Activated naive CD4-positive, alpha-beta T cell treated with anti-CD3 and anti-CD28 coated beads, Interleukin-2, amount 10 ng/mL, durations not matched to agents 7 days and 5 days (primary cell): ENCODE results near the gene PRKG1.
"Not testable (repeated sequence)": the region's sequence is repeated elsewhere in the genome, so short reads cannot be mapped to it uniquely, and the experiment has no call there.

Experiments
- CTCF ChIA-PET: fragments of 350-600 bp; sonication (Branson Sonifier 250); formaldehyde crosslinking; loops from one replicate; lab custom pipeline; 2021; ENCODE audit warnings: antibody characterized with exemption; lab: Charles Lee
- DNase-seq: peaks from one replicate; pipeline ENCODE4 v3.0.0-alpha.2; 2020
- H3K27ac Mint-ChIP-seq: one replicate; pipeline ENCODE4 v1.8.0; 2021; ENCODE audit warnings: mild to moderate bottlenecking, moderate library complexity, mixed read lengths
- H3K27me3 Mint-ChIP-seq: one replicate; pipeline ENCODE4 v1.8.0; 2021; ENCODE audit warnings: mild to moderate bottlenecking, mixed read lengths
- H3K36me3 Mint-ChIP-seq: one replicate; pipeline ENCODE4 v1.8.0; 2021; ENCODE audit warnings: mixed read lengths
- H3K4me1 Mint-ChIP-seq: one replicate; pipeline ENCODE4 v1.8.0; 2021; ENCODE audit warnings: mixed read lengths
- H3K4me3 Mint-ChIP-seq: one replicate; pipeline ENCODE4 v1.8.0; 2021; ENCODE audit warnings: mild to moderate bottlenecking, moderate library complexity, mixed read lengths
- H3K9me3 Mint-ChIP-seq: one replicate; pipeline ENCODE4 v1.8.0; 2021; ENCODE audit warnings: mixed read lengths

Gene PRKG1

GRCh38 chr10:51716981-51717380 is 642.7 kb downstream of the PRKG1 start:
- H3K4me1 Mint-ChIP-seq = no peaks in the 10 kb centered on the region
- CTCF ChIA-PET = no interaction called here
- no peaks in the 10 kb centered on the region for H3K9me3 Mint-ChIP-seq
- no peak for DNase-seq
- no peak overlapping the region for H3K4me3 Mint-ChIP-seq
- H3K27me3 Mint-ChIP-seq = peaks cover 4% of the 10 kb centered on the region
- no peak overlapping the region for H3K27ac Mint-ChIP-seq
- no peaks in the 10 kb centered on the region for H3K36me3 Mint-ChIP-seq

- no peaks in the 10 kb centered on the region for H3K36me3 Mint-ChIP-seq
- H3K4me3 Mint-ChIP-seq = no peak overlapping the region
- DNase-seq = no peak
- H3K27ac Mint-ChIP-seq = no peak overlapping the region
- H3K9me3 Mint-ChIP-seq = no peaks in the 10 kb centered on the region
- CTCF ChIA-PET = no interaction called here
- no peaks in the 10 kb centered on the region for H3K4me1 Mint-ChIP-seq
- H3K27me3 Mint-ChIP-seq = peaks cover 4% of the 10 kb centered on the region
Measured at GRCh38 chr10:51718804-51719291, 644.6 kb downstream of the PRKG1 start.

- DNase-seq = no peak
- no peak overlapping the region for H3K4me3 Mint-ChIP-seq
- CTCF ChIA-PET = no interaction called here
- H3K36me3 Mint-ChIP-seq = no peaks in the 10 kb centered on the region
- no peak overlapping the region for H3K27ac Mint-ChIP-seq
- H3K27me3 Mint-ChIP-seq = peaks cover 4% of the 10 kb centered on the region
- H3K4me1 Mint-ChIP-seq = no peaks in the 10 kb centered on the region
- no peaks in the 10 kb centered on the region for H3K9me3 Mint-ChIP-seq
Measured at GRCh38 chr10:51724038-51724437, 649.8 kb downstream of the PRKG1 start.

- no peaks in the 10 kb centered on the region for H3K27me3 Mint-ChIP-seq
- CTCF ChIA-PET = no interaction called here
- H3K4me1 Mint-ChIP-seq = no peaks in the 10 kb centered on the region
Measured at GRCh38 chr10:51729822-51730555, 655.7 kb downstream of the PRKG1 start.

GRCh38 chr10:51733057-51733456 is 658.8 kb downstream of the PRKG1 start:
- CTCF ChIA-PET = interaction anchor here (1.2 kb wide), 1 partner anchor 51 kb away, joined by 3 read pairs; no protein-coding TSS in a partner anchor
- DNase-seq = no peak
- no peaks in the 10 kb centered on the region for H3K27me3 Mint-ChIP-seq
- no peak overlapping the region for H3K4me3 Mint-ChIP-seq
- H3K4me1 Mint-ChIP-seq = no peaks in the 10 kb centered on the region
- H3K9me3 Mint-ChIP-seq = no peaks in the 10 kb centered on the region
- no peak overlapping the region for H3K27ac Mint-ChIP-seq
- no peaks in the 10 kb centered on the region for H3K36me3 Mint-ChIP-seq

More at GRCh38 chr10:51729822-51730555, 655.7 kb downstream of the PRKG1 start:
- no peak for DNase-seq
- H3K9me3 Mint-ChIP-seq = no peaks in the 10 kb centered on the region
- H3K36me3 Mint-ChIP-seq = no peaks in the 10 kb centered on the region
- H3K4me3 Mint-ChIP-seq = no peak overlapping the region
- no peak overlapping the region for H3K27ac Mint-ChIP-seq

GRCh38 chr10:51743146-51743545 is 668.9 kb downstream of the PRKG1 start:
- CTCF ChIA-PET = no interaction called here
- no peak for DNase-seq
- H3K4me1 Mint-ChIP-seq = no peaks in the 10 kb centered on the region
- H3K27me3 Mint-ChIP-seq = no peaks in the 10 kb centered on the region
- H3K27ac Mint-ChIP-seq = no peak overlapping the region
- H3K36me3 Mint-ChIP-seq = no peaks in the 10 kb centered on the region
- H3K9me3 Mint-ChIP-seq = no peaks in the 10 kb centered on the region
- no peak overlapping the region for H3K4me3 Mint-ChIP-seq

GRCh38 chr10:51744235-51745000 is 670.1 kb downstream of the PRKG1 start:
- CTCF ChIA-PET = no interaction called here
- no peaks in the 10 kb centered on the region for H3K36me3 Mint-ChIP-seq
- H3K9me3 Mint-ChIP-seq = no peaks in the 10 kb centered on the region
- no peak for DNase-seq
- H3K27me3 Mint-ChIP-seq = no peaks in the 10 kb centered on the region
- H3K4me3 Mint-ChIP-seq = no peak overlapping the region
- no peak overlapping the region for H3K27ac Mint-ChIP-seq
- no peaks in the 10 kb centered on the region for H3K4me1 Mint-ChIP-seq

GRCh38 chr10:51745397-51745796 is 671.1 kb downstream of the PRKG1 start:
- Mint-ChIP-seq H3K4me1 (no peaks in the 10 kb centered on the region), H3K36me3 (no peaks in the 10 kb centered on the region), H3K9me3 (no peaks in the 10 kb centered on the region), H3K4me3 (no peak overlapping the region), H3K27me3 (no peaks in the 10 kb centered on the region), H3K27ac (no peak overlapping the region)
- DNase-seq = no peak
- CTCF ChIA-PET = no interaction called here

GRCh38 chr10:51747216-51747615 is 672.9 kb downstream of the PRKG1 start:
- H3K9me3 Mint-ChIP-seq = no peaks in the 10 kb centered on the region
- CTCF ChIA-PET = no interaction called here

GRCh38 chr10:51748959-51749358 is 674.7 kb downstream of the PRKG1 start:
- no peak overlapping the region for H3K27ac Mint-ChIP-seq
- DNase-seq = no peak
- CTCF ChIA-PET = no interaction called here
- H3K36me3 Mint-ChIP-seq = no peaks in the 10 kb centered on the region
- no peak overlapping the region for H3K4me3 Mint-ChIP-seq
- no peaks in the 10 kb centered on the region for H3K4me1 Mint-ChIP-seq
- no peaks in the 10 kb centered on the region for H3K27me3 Mint-ChIP-seq
- no peaks in the 10 kb centered on the region for H3K9me3 Mint-ChIP-seq

More at GRCh38 chr10:51747216-51747615, 672.9 kb downstream of the PRKG1 start:
- Mint-ChIP-seq H3K36me3 (no peaks in the 10 kb centered on the region), H3K27me3 (no peaks in the 10 kb centered on the region), H3K27ac (no peak overlapping the region), H3K4me1 (no peaks in the 10 kb centered on the region), H3K4me3 (no peak overlapping the region)
- no peak for DNase-seq

GRCh38 chr10:51758366-51758765 is 684.1 kb downstream of the PRKG1 start:
- no peak overlapping the region for H3K27ac Mint-ChIP-seq

GRCh38 chr10:51758838-51759237 is 684.6 kb downstream of the PRKG1 start:
- H3K4me3 Mint-ChIP-seq, CTCF ChIA-PET, H3K4me1 Mint-ChIP-seq, DNase-seq, H3K27me3 Mint-ChIP-seq, H3K27ac Mint-ChIP-seq, H3K36me3 Mint-ChIP-seq, H3K9me3 Mint-ChIP-seq: not testable (repeated sequence)

More at GRCh38 chr10:51758366-51758765, 684.1 kb downstream of the PRKG1 start:
- no peak overlapping the region for H3K4me3 Mint-ChIP-seq
- H3K27me3 Mint-ChIP-seq = no peaks in the 10 kb centered on the region
- no peaks in the 10 kb centered on the region for H3K36me3 Mint-ChIP-seq
- DNase-seq = no peak
- H3K4me1 Mint-ChIP-seq = no peaks in the 10 kb centered on the region
- CTCF ChIA-PET = no interaction called here
- H3K9me3 Mint-ChIP-seq = no peaks in the 10 kb centered on the region

- DNase-seq = no peak
- H3K4me1 Mint-ChIP-seq = no peaks in the 10 kb centered on the region
- H3K4me3 Mint-ChIP-seq = no peak overlapping the region
- H3K27ac Mint-ChIP-seq = no peak overlapping the region
- H3K36me3 Mint-ChIP-seq = no peaks in the 10 kb centered on the region
- CTCF ChIA-PET = no interaction called here
- no peaks in the 10 kb centered on the region for H3K27me3 Mint-ChIP-seq
- no peaks in the 10 kb centered on the region for H3K9me3 Mint-ChIP-seq
Measured at GRCh38 chr10:51759896-51760534, 685.7 kb downstream of the PRKG1 start.

- H3K4me1 Mint-ChIP-seq = no peaks in the 10 kb centered on the region
- CTCF ChIA-PET = no interaction called here
- no peaks in the 10 kb centered on the region for H3K36me3 Mint-ChIP-seq
- no peaks in the 10 kb centered on the region for H3K9me3 Mint-ChIP-seq
- no peak overlapping the region for H3K27ac Mint-ChIP-seq
- no peaks in the 10 kb centered on the region for H3K27me3 Mint-ChIP-seq
- no peak for DNase-seq
- no peak overlapping the region for H3K4me3 Mint-ChIP-seq
Measured at GRCh38 chr10:51760864-51761640, 686.8 kb downstream of the PRKG1 start.
